Measurements from ENCODE around the gene STPG1.

- TF ChIP-seq FOSL2 (CRISPR knock-in tag; IDR thresholded peaks at IDR 0.05) (no peak), JARID2 (CRISPR knock-in tag; IDR thresholded peaks at IDR 0.05; ENCODE audit: insufficient replicate concordance) (no peak), NCOA5 (CRISPR knock-in tag; IDR thresholded peaks at IDR 0.05) (no peak), SMC3 (IDR thresholded peaks at IDR 0.05; ENCODE audit: low read length) (no peak), GABPA (IDR thresholded peaks at IDR 0.05; ENCODE audit: low read depth, low read length) (no peak), GABPA (CRISPR knock-in tag; IDR thresholded peaks at IDR 0.05; ENCODE audit: low read depth) (no peak), ZNF644 (CRISPR knock-in tag; IDR thresholded peaks at IDR 0.05; ENCODE audit: low read depth) (no peak), CREB1 (IDR thresholded peaks at IDR 0.05) (no peak), CREB1 (CRISPR knock-in tag; IDR thresholded peaks at IDR 0.05) (no peak), ZSCAN9 (CRISPR knock-in tag; IDR thresholded peaks at IDR 0.05; ENCODE audit: borderline replicate concordance) (no peak), PHF8 (CRISPR knock-in tag; IDR thresholded peaks at IDR 0.05) (no peak), ZNF263 (CRISPR knock-in tag; IDR thresholded peaks at IDR 0.05) (no peak), ZNF780A (CRISPR knock-in tag; IDR thresholded peaks at IDR 0.05) (no peak)
- TF ChIP-seq, protein P1, sequence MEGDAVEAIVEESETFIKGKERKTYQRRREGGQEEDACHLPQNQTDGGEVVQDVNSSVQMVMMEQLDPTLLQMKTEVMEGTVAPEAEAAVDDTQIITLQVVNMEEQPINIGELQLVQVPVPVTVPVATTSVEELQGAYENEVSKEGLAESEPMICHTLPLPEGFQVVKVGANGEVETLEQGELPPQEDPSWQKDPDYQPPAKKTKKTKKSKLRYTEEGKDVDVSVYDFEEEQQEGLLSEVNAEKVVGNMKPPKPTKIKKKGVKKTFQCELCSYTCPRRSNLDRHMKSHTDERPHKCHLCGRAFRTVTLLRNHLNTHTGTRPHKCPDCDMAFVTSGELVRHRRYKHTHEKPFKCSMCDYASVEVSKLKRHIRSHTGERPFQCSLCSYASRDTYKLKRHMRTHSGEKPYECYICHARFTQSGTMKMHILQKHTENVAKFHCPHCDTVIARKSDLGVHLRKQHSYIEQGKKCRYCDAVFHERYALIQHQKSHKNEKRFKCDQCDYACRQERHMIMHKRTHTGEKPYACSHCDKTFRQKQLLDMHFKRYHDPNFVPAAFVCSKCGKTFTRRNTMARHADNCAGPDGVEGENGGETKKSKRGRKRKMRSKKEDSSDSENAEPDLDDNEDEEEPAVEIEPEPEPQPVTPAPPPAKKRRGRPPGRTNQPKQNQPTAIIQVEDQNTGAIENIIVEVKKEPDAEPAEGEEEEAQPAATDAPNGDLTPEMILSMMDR (CRISPR knock-in tag; IDR thresholded peaks at IDR 0.05): no peak
Observed at GRCh38 chr1:24379733-24380315, 33.8 kb downstream of the STPG1 start.

Data from HepG2 (cell line).